GM12878 (cell line): ENCODE data around the gene CATSPERD. TPM values are rescaled to one million over a fixed set of nuclear protein-coding genes. Genes with fewer than 3 reads are reported as not detected.

Experiments
- EZH2 ChIP-seq: IDR thresholded peaks from 2 replicates; pipeline ENCODE4 v1.6.1; 2012; ENCODE audit warnings: low read depth, mild to moderate bottlenecking, control low read depth, inconsistent platforms, low read length, borderline replicate concordance; ENCODE audit not compliant: control insufficient read depth
- IRF4 ChIP-seq: IDR thresholded peaks from 2 replicates; pipeline ENCODE4 v1.6.1; 2011; ENCODE audit warnings: low read depth, low read length
- NFXL1 ChIP-seq: fragments of 450-650 bp; IDR thresholded peaks from 2 replicates; pipeline ENCODE4 v1.6.1; 2017; ENCODE audit warnings: antibody characterized with exemption, mild to moderate bottlenecking, borderline replicate concordance
- RELA ChIP-seq: fragments of 450-650 bp; IDR thresholded peaks from 2 replicates; pipeline ENCODE4 v1.8.0; 2014; ENCODE audit warnings: borderline replicate concordance; ENCODE audit not compliant: partially characterized antibody
- SIN3A ChIP-seq: IDR thresholded peaks from 2 replicates; pipeline ENCODE4 v1.6.1; 2012; ENCODE audit warnings: low read depth, low read length, improper control_type of control experiment
- SMAD5 ChIP-seq: IDR thresholded peaks from 2 replicates; pipeline ENCODE4 v1.6.1; 2016; ENCODE audit warnings: antibody characterized with exemption, low read depth
- SMC3 ChIP-seq: IDR thresholded peaks from 2 replicates; pipeline ENCODE4 v1.6.1; 2011; ENCODE audit warnings: low read length, improper control_type of control experiment, borderline replicate concordance
- TCF12 ChIP-seq: IDR thresholded peaks from 2 replicates; pipeline ENCODE4 v1.6.1; 2011; ENCODE audit warnings: low read depth, mild to moderate bottlenecking, low read length
- USF1 ChIP-seq: IDR thresholded peaks from 2 replicates; pipeline ENCODE4 v1.6.1; 2011; ENCODE audit warnings: borderline replicate concordance, low read depth, mild to moderate bottlenecking, moderate library complexity, mixed read lengths, low read length; ENCODE audit not compliant: insufficient read depth; ENCODE audit errors: extremely low read length
- polyA plus RNA-seq, 11 experiments: library from polyadenylated mRNA; depleted of rRNA in 4 of 11; unstranded in 6 of 11; stranded (reverse) in 5 of 11; fragments of >200 nt; fragmentation: Nextera tagmentation in 4 of 11; fragmentation: Illumina TruSeq in 1 of 11; extraction: Ambion mirVana in 4 of 11; extraction: Trizol in 1 of 11; gene quantifications; 1 replicate in 1 of 11; 2 replicates in 10 of 11; pipeline versions ENCODE4 v1.2.1 to v1.2.3, GENCODE V29; 2011 to 2016; ENCODE audit warnings: inconsistent platforms in 2 of 11, missing spikeins in 2 of 11, low read depth in 1 of 11
- total RNA-seq, 4 experiments: library from RNA; depleted of rRNA in 3 of 4; stranded (reverse); fragments of >200 nt in 3 of 4; fragmentation: Illumina TruSeq in 1 of 4; extraction: Trizol in 1 of 4; gene quantifications; 2 replicates each; pipeline versions ENCODE4 v1.2.1 to v1.2.3, GENCODE V29; 2013 to 2021
- TF ChIP-seq, protein P1 (sequence below): fragments of 450-650 bp; IDR thresholded peaks from 2 replicates; pipeline ENCODE4 v1.6.1; 2017; ENCODE audit warnings: mild to moderate bottlenecking, moderate library complexity
- TF ChIP-seq, protein P2 (sequence below): IDR thresholded peaks from 2 replicates; pipeline ENCODE4 v1.6.1; 2012; ENCODE audit warnings: mild to moderate bottlenecking, low read depth, low read length
- TF ChIP-seq, protein P3 (sequence below): IDR thresholded peaks from 2 replicates; pipeline ENCODE4 v1.6.1; 2012; ENCODE audit warnings: low read depth, low read length, improper control_type of control experiment

Gene CATSPERD
- total and polyA plus RNA-seq, 10 of the 15 experiments (the other 5 are each of a cell fraction or from before 2014, with no cell fraction given) = 0.02 to 0.38 (median 0.11) TPM; not detected in 5

- TF ChIP-seq, protein P1, sequence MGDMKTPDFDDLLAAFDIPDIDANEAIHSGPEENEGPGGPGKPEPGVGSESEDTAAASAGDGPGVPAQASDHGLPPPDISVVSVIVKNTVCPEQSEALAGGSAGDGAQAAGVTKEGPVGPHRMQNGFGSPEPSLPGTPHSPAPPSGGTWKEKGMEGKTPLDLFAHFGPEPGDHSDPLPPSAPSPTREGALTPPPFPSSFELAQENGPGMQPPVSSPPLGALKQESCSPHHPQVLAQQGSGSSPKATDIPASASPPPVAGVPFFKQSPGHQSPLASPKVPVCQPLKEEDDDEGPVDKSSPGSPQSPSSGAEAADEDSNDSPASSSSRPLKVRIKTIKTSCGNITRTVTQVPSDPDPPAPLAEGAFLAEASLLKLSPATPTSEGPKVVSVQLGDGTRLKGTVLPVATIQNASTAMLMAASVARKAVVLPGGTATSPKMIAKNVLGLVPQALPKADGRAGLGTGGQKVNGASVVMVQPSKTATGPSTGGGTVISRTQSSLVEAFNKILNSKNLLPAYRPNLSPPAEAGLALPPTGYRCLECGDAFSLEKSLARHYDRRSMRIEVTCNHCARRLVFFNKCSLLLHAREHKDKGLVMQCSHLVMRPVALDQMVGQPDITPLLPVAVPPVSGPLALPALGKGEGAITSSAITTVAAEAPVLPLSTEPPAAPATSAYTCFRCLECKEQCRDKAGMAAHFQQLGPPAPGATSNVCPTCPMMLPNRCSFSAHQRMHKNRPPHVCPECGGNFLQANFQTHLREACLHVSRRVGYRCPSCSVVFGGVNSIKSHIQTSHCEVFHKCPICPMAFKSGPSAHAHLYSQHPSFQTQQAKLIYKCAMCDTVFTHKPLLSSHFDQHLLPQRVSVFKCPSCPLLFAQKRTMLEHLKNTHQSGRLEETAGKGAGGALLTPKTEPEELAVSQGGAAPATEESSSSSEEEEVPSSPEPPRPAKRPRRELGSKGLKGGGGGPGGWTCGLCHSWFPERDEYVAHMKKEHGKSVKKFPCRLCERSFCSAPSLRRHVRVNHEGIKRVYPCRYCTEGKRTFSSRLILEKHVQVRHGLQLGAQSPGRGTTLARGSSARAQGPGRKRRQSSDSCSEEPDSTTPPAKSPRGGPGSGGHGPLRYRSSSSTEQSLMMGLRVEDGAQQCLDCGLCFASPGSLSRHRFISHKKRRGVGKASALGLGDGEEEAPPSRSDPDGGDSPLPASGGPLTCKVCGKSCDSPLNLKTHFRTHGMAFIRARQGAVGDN = no peak; the same call in 1 of the 2 replicates
- TF ChIP-seq SIN3A = peak; percentile 89
- no peak for TF ChIP-seq EZH2
- peak; percentile 97 for TF ChIP-seq USF1
- TF ChIP-seq IRF4 = 0 out of 2 replicates have a peak, but pooled peaks have one; percentile 23
- peak; percentile 14 for TF ChIP-seq RELA
- peak; percentile 80 for TF ChIP-seq TCF12
- TF ChIP-seq SMC3 = no peak
- no peak for TF ChIP-seq NFXL1
- TF ChIP-seq, protein P2, sequence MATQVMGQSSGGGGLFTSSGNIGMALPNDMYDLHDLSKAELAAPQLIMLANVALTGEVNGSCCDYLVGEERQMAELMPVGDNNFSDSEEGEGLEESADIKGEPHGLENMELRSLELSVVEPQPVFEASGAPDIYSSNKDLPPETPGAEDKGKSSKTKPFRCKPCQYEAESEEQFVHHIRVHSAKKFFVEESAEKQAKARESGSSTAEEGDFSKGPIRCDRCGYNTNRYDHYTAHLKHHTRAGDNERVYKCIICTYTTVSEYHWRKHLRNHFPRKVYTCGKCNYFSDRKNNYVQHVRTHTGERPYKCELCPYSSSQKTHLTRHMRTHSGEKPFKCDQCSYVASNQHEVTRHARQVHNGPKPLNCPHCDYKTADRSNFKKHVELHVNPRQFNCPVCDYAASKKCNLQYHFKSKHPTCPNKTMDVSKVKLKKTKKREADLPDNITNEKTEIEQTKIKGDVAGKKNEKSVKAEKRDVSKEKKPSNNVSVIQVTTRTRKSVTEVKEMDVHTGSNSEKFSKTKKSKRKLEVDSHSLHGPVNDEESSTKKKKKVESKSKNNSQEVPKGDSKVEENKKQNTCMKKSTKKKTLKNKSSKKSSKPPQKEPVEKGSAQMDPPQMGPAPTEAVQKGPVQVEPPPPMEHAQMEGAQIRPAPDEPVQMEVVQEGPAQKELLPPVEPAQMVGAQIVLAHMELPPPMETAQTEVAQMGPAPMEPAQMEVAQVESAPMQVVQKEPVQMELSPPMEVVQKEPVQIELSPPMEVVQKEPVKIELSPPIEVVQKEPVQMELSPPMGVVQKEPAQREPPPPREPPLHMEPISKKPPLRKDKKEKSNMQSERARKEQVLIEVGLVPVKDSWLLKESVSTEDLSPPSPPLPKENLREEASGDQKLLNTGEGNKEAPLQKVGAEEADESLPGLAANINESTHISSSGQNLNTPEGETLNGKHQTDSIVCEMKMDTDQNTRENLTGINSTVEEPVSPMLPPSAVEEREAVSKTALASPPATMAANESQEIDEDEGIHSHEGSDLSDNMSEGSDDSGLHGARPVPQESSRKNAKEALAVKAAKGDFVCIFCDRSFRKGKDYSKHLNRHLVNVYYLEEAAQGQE = no peak
- TF ChIP-seq SMAD5 = peak; percentile 53; the same call in 1 of the 2 replicates
- TF ChIP-seq, protein P3, sequence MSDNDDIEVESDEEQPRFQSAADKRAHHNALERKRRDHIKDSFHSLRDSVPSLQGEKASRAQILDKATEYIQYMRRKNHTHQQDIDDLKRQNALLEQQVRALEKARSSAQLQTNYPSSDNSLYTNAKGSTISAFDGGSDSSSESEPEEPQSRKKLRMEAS = peak; percentile 96
Measured at GRCh38 chr19:5680437-5681368, 39.7 kb upstream of the CATSPERD start, which contains the start of the genes HSD11B1L and MICOS13 (continued).
